Right lobe of liver (tissue), 6 donors: ENCODE results near the gene HSD17B8. TPM values are rescaled to one million over a fixed set of nuclear protein-coding genes. Genes with fewer than 3 reads are reported as not detected.
A peak's percentile ranks its signal among the peaks of the same experiment; 100 is the strongest.

Experiments
- ATAC-seq, 4 donors: fragments of 200-7000 bp; cut with Tn5 transposase; one replicate each; pipeline ENCODE4 v1.9.1; 2020; ENCODE audit warnings: mild to moderate bottlenecking in 4 of 4, moderate library complexity in 4 of 4
- DNase-seq, 3 donors: peaks; one replicate each; pipeline ENCODE4 v3.0.0-alpha.2; 2020
- H3K27ac ChIP-seq, 3 donors: fragments of 200-600 bp; one replicate each; pipeline ENCODE4 v1.8.0; 2022
- H3K27me3 ChIP-seq, 2 donors: fragments of 200-600 bp; one replicate each; pipeline ENCODE4 v1.8.0; 2022
- H3K36me3 ChIP-seq, 4 donors: fragments of 200-600 bp; sonication (generic) in 1 of 4; one replicate each; pipeline versions ENCODE4 v1.5.1 to v1.8.0; 2017 to 2022; ENCODE audit warnings: control low read depth in 1 of 4
- H3K4me1 ChIP-seq, 4 donors: fragments of 200-600 bp; sonication (generic) in 1 of 4; one replicate each; pipeline versions ENCODE4 v1.5.1 to v1.8.0; 2017 to 2022; ENCODE audit warnings: control low read depth in 1 of 4
- H3K4me3 ChIP-seq, 3 donors: fragments of 200-600 bp; one replicate each; pipeline ENCODE4 v1.8.0; 2022
- H3K9me3 ChIP-seq, 4 donors: fragments of 200-600 bp; sonication (generic) in 1 of 4; one replicate each; pipeline versions ENCODE4 v1.5.1 to v1.8.0; 2017 to 2022; ENCODE audit warnings: control low read depth in 1 of 4
- POLR2A ChIP-seq: fragments of 450-650 bp; IDR thresholded peaks from one replicate; pipeline ENCODE4 v1.6.1; 2017; ENCODE audit warnings: antibody characterized with exemption, mild to moderate bottlenecking
- WGBS: methylation state at CpG from one replicate; pipeline ENCODE4 v1.1.6; 2018; ENCODE audit warnings: low coverage, low lambda C conversion rate; ENCODE audit not compliant: insufficient coverage; ENCODE audit errors: missing lambda C conversion rate; 5-methylcytosine and 5-hydroxymethylcytosine counted together
- intact Hi-C, 2 donors: fragments of 100-400 bp; cut with DNase I; formaldehyde crosslinking; loops; one replicate each; pipeline versions ENCODE4 v1.11.2 to v1.14.1; 2022
- long read RNA-seq: library from polyadenylated mRNA; unstranded; transcript quantifications from one replicate; pipeline ENCODE4 v2.0.0, GENCODE V29; 2019
- total RNA-seq, 6 experiments: library from RNA; depleted of rRNA in 2 of 6; stranded (reverse); fragments of >200 nt in 2 of 6; fragmentation: NEBNext Ultra II Directional in 3 of 6; extraction: Animal tissue kit (Norgen Biotek cat#: 25700) in 3 of 6; gene quantifications; one replicate each; pipeline versions ENCODE4 v1.1.0 to v1.2.4, GENCODE V29; 2016 to 2023
- TF ChIP-seq, protein P1 (sequence below), 4 donors: fragments of 200-600 bp in 3 of 4; fragments of 450-650 bp in 1 of 4; IDR thresholded peaks; one replicate each; pipeline versions ENCODE4 v1.5.1 to v1.8.0; 2016 to 2022; ENCODE audit warnings: antibody characterized with exemption in 4 of 4, mild to moderate bottlenecking in 2 of 4
- donor health status: DM: no; HTN: yes; CAD: no.
- donor health status: DM: no; HTN: no; CAD: no.
- donor health status: DM: no; HTN: no; CAD: no.
- donor health status: DM: no; HTN: yes; CAD: no.
- donor health status: DM: no; HTN: yes; CAD: no.

Gene HSD17B8
- 10 to 100 TPM; 14.3 to 39.8 (median 33.8) TPM for total RNA-seq
- long read RNA-seq, transcript HSD17B8-203 (9 exons, 990 nt), result major isoform, 8 of 20 reads
- long read RNA-seq, partial matches to known transcripts, result 10 of 20 reads
- long read RNA-seq, other reads (novel, unspliced or antisense), result 2 of 20 reads

DNA sequence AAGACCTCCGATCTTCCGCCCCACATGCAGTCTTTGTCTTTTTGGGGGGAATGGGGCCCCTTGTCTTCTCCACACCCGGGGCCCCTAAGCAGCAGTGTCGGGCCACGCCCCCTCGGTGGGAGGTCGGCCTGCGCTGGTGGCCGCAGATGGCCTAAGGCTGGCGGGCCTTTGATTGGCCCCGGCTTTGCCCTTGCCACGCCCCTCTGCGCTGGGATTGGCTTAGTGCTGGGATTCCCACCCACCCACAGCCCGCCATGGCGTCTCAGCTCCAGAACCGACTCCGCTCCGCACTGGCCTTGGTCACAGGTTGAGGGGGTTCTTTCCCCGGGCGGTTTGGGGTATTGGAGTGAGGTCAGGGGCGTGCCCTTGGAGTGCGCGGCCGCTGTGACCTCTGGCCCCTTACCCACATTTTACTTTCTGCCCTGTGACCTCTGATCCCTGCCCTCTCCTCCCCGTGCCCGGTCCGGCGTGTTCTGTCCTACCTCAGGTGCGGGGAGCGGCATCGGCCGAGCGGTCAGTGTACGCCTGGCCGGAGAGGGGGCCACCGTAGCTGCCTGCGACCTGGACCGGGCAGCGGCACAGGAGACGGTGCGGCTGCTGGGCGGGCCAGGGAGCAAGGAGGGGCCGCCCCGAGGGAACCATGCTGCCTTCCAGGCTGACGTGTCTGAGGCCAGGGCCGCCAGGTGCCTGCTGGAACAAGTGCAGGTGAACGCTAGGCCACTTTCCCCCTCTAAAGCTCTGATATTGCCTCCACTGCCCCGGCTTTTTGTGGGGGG, at the start of gene HSD17B8:
Gene HSD17B8, plus strand, starts transcription at position 241 of the 776 bp plus-strand sequence. Its CDS starts 14 bp downstream, at position 255.
- WGBS, result 0% methylated on average over 19 of the region's 48 CpGs
- H3K4me3 ChIP-seq, result peak within 1 kb of the TSS; percentile 52 to 79 (median 65)
- H3K36me3 ChIP-seq, result peaks cover 0 to 21% (median 10%) of the 10 kb centered on the region in 4 donors
- no peaks in the 10 kb centered on the region for H3K9me3 ChIP-seq
- no peaks in the 10 kb centered on the region for H3K27me3 ChIP-seq
- peak; percentile 97 for DNase-seq
- peaks cover 3 to 42% (median 13%) of the 10 kb centered on the region in 4 donors for H3K4me1 ChIP-seq
- H3K27ac ChIP-seq, result peak within 1 kb of the TSS in 2 of 3 donors; percentile 65 to 67
- intact Hi-C loops, result no loop called here
- ATAC-seq, result peak; percentile 69 to 80 (median 72)
- peak; percentile 67 for TF ChIP-seq POLR2A
- TF ChIP-seq, protein P1, sequence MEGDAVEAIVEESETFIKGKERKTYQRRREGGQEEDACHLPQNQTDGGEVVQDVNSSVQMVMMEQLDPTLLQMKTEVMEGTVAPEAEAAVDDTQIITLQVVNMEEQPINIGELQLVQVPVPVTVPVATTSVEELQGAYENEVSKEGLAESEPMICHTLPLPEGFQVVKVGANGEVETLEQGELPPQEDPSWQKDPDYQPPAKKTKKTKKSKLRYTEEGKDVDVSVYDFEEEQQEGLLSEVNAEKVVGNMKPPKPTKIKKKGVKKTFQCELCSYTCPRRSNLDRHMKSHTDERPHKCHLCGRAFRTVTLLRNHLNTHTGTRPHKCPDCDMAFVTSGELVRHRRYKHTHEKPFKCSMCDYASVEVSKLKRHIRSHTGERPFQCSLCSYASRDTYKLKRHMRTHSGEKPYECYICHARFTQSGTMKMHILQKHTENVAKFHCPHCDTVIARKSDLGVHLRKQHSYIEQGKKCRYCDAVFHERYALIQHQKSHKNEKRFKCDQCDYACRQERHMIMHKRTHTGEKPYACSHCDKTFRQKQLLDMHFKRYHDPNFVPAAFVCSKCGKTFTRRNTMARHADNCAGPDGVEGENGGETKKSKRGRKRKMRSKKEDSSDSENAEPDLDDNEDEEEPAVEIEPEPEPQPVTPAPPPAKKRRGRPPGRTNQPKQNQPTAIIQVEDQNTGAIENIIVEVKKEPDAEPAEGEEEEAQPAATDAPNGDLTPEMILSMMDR (IDR thresholded peaks at IDR 0.05), result no peak

DNA sequence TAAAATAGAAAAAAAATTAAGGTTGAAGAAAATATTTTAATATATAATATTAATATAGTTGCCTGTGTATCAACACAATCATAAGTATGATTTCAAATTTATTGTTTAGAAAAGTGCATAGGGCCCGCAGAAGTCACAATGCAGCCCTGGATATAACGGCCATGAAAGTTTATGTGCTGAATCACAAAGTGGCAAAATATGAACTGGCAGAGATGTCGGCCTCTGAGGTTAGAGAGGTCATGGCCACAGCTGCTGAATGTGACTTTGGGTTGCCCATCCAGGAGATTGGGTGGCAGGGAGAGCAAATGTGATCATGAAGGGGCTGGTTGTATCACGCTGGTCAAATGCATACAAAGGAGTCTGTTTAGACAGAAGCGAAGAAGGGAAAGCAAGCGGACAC, 47.9 kb upstream of the HSD17B8 start:
- 93% methylated on average over 2 of the region's 6 CpGs for WGBS
- Histone ChIP-seq H3K4me1 (no peaks in the 10 kb centered on the region), H3K36me3 (no peaks in the 10 kb centered on the region), H3K4me3 (no peak overlapping the region), H3K27me3 (no peaks in the 10 kb centered on the region), H3K27ac (no peak overlapping the region), H3K9me3 (no peaks in the 10 kb centered on the region)
- DNase-seq (no peak), ATAC-seq (no peak)
- intact Hi-C loops, result no loop called here
- TF ChIP-seq POLR2A, result no peak

DNA sequence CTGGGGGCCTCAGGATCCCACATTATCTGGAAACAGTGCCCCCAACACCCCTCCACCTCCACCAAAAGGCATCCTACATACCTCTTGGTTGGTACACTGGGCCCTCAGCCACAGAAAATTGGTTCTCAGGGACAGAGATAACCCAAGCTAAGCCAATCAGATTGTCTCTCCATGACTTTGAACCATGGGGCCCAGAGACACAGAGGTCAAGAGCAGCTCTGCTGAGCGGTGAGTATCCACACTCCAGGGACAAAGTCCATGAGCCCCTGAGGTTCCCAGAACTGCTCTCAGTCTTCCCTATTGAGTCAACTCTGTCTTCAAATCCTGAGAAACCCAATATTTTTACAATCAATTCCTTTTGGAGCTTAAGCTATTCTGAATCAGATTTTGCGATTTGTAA, 47.5 kb upstream of the HSD17B8 start:
- intact Hi-C loops, result no loop called here
- H3K4me3 ChIP-seq, result no peak overlapping the region
- TF ChIP-seq, protein P1 (IDR thresholded peaks at IDR 0.05), result no peak
- no peak for TF ChIP-seq POLR2A
- peaks cover 0 to 4% (median 0%) of the 10 kb centered on the region in 4 donors for H3K4me1 ChIP-seq
- no peak for DNase-seq
- H3K27ac ChIP-seq, result no peak overlapping the region
- no peaks in the 10 kb centered on the region for H3K27me3 ChIP-seq
- no peaks in the 10 kb centered on the region for H3K9me3 ChIP-seq
- no peaks in the 10 kb centered on the region for H3K36me3 ChIP-seq
- no peak for ATAC-seq
- 70% methylated on average over 2 of the region's 2 CpGs for WGBS

DNA sequence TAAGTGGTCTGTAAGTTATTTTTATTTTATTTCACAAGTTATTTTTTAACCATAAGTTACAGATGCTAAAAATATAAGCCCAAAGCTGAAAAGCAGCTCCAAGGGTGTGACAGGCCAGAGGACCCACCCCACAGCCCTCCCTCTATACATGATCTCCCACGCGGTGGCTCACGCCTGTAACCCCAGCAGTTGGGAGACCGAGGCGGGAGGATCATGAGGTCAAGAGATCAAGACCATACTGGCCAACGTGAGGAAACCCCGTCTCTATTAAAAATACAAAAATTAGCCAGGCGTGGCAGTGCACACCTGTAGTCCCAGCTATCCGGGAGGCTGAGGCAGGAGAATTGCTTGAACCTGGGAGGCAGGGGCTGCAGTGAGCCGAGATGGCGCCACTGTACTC, 44.4 kb upstream of the HSD17B8 start:
- no peak for TF ChIP-seq POLR2A
- TF ChIP-seq, protein P1 (IDR thresholded peaks at IDR 0.05), result no peak
- H3K36me3 ChIP-seq, result no peaks in the 10 kb centered on the region
- H3K9me3 ChIP-seq, result no peaks in the 10 kb centered on the region
- H3K4me3 ChIP-seq, result no peak overlapping the region
- no peak for ATAC-seq
- WGBS, result 82% methylated on average over 7 of the region's 11 CpGs
- intact Hi-C loops, result loop anchor here in 1 of 2 donors (10.0 kb wide), 1 partner anchor 85 kb away; no protein-coding TSS in a partner anchor
- H3K27me3 ChIP-seq, result no peaks in the 10 kb centered on the region
- no peak for DNase-seq
- H3K4me1 ChIP-seq, result peaks cover 0 to 4% (median 0%) of the 10 kb centered on the region in 4 donors
- no peak overlapping the region for H3K27ac ChIP-seq

DNA sequence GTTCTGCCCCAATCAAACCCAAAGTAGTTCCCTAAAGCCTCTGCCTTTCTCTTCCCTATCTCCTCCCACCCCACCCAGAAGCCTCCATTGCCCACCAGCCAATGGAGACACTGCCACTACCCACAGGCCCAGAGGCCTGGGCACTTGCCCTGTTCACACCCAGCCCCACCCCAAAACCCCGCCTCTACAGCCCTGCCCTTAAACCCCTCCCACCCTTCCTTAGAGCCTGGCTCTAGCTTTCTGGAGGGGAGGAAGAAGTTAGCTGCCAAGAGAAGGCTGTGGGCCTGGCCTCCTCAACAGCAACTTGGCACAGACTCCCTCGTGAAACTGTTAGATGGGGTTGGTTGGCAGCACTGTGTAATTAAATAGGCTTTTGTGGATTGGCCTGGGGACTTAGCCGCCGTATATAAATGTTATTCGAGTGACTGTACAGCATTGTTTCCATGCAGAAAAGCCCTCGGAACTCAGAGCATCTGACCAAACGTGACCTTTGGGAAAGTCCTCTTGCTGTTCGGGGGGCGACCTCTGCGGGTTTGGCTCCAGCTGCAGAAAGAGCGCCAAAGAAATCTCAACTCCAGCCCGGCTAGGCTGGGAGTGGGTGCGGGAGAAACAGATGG, 43.6 kb upstream of the HSD17B8 start:
- Histone ChIP-seq H3K4me3 (no peak overlapping the region), H3K4me1 (peaks cover 0 to 4% (median 0%) of the 10 kb centered on the region in 4 donors), H3K36me3 (no peaks in the 10 kb centered on the region), H3K27me3 (no peaks in the 10 kb centered on the region), H3K27ac (no peak overlapping the region), H3K9me3 (no peaks in the 10 kb centered on the region)
- TF ChIP-seq, protein P1 (IDR thresholded peaks at IDR 0.05), result no peak
- no peak for TF ChIP-seq POLR2A
- WGBS, result 25% methylated on average over 10 of the region's 13 CpGs
- DNase-seq (no peak), ATAC-seq (peak; percentile 12 to 26 (median 22))
- intact Hi-C loops, result loop anchor here in 1 of 2 donors (10.0 kb wide), 1 partner anchor 84 kb away; no protein-coding TSS in a partner anchor
